GM12878 (cell line): ENCODE data around the gene RPL19. TPM values are rescaled to one million over a fixed set of nuclear protein-coding genes. Genes with fewer than 3 reads are reported as not detected.

Experiments
- ATAC-seq: fragments of 200-7000 bp; cut with Tn5 transposase; 3 replicates; pipeline ENCODE4 v1.9.1; 2020; ENCODE audit warnings: mild to moderate bottlenecking, moderate library complexity
- BruUV-seq: library from RNA; stranded (reverse); fragments of 400-500 nt; replicated peaks from 2 replicates; lab custom pipeline; 2021; lab: Mats Ljungman, UMichigan
- CTCF ChIA-PET: fragments of 300-600 bp; sonication (Branson Sonifier 250); formaldehyde crosslinking; extraction: SDS; loops from one replicate; lab custom pipeline; 2021; ENCODE audit warnings: inconsistent platforms; lab: Yijun Ruan, JAX
- POLR2A ChIA-PET: fragments of 350-600 bp; formaldehyde crosslinking; extraction: SDS; loops from one replicate; lab custom pipeline; 2021; ENCODE audit warnings: inconsistent platforms; lab: Charles Lee
- RAD21 ChIA-PET: fragments of 300-600 bp; sonication (Branson Sonifier 250); formaldehyde crosslinking; loops from one replicate; lab custom pipeline; 2023; ENCODE audit warnings: antibody characterized with exemption; ENCODE audit not compliant: unreplicated experiment; lab: Charles Lee
- SMC1A ChIA-PET: fragments of 300-600 bp; sonication (Branson Sonifier 250); formaldehyde crosslinking; loops from one replicate; lab custom pipeline; 2023; ENCODE audit not compliant: unreplicated experiment, uncharacterized antibody; lab: Charles Lee
- DNase-seq: peaks from one replicate; pipeline ENCODE4 v3.0.0-alpha.2; 2011; ENCODE audit warnings: low read depth, low spot score
- FAIRE-seq: peaks from 3 replicates; lab custom pipeline; 2011; peaks lifted over from hg19 to GRCh38; lab: Jason Lieb, UNC
- H2AFZ ChIP-seq: 2 replicates; pipeline ENCODE4 v1.6.0; 2011; ENCODE audit warnings: low read depth, low read length, control low read depth; ENCODE audit not compliant: control insufficient read depth
- H3K27ac ChIP-seq: 2 replicates; pipeline ENCODE4 v1.5.1; 2011; ENCODE audit warnings: control low read depth; ENCODE audit not compliant: control insufficient read depth, insufficient read depth
- H3K27me3 ChIP-seq, 2 experiments: replicated peaks in 1 of 2; 2 replicates each; pipeline versions ENCODE4 v1.6.0 to v1.6.1; 2011; ENCODE audit warnings: low read length in 1 of 2; ENCODE audit not compliant: control insufficient read depth in 2 of 2, insufficient read depth in 2 of 2
- H3K36me3 ChIP-seq, 2 experiments: 2 replicates each; pipeline ENCODE4 v1.5.1; 2011; ENCODE audit warnings: low read length in 1 of 2; ENCODE audit not compliant: control insufficient read depth in 2 of 2, insufficient read depth in 2 of 2
- H3K4me1 ChIP-seq: 2 replicates; pipeline ENCODE4 v1.6.1; 2011; ENCODE audit warnings: mild to moderate bottlenecking, low read length, moderate library complexity, mixed read lengths; ENCODE audit not compliant: control insufficient read depth, insufficient read depth
- H3K4me2 ChIP-seq: 2 replicates; pipeline ENCODE4 v1.6.0; 2011; ENCODE audit warnings: control low read depth; ENCODE audit not compliant: control insufficient read depth, insufficient read depth
- H3K4me3 ChIP-seq: fragments of 200-600 bp; sonication (generic); 2 replicates; pipeline ENCODE4 v1.5.1; 2016
- H3K79me2 ChIP-seq: 2 replicates; pipeline ENCODE4 v1.6.0; 2011; ENCODE audit warnings: low read length; ENCODE audit not compliant: control insufficient read depth, insufficient read depth
- H3K9ac ChIP-seq: 2 replicates; pipeline ENCODE4 v1.8.0; 2011; ENCODE audit warnings: low read length, control low read depth, mixed read lengths; ENCODE audit not compliant: control insufficient read depth, insufficient read depth
- H3K9me3 ChIP-seq: replicated peaks from 3 replicates; pipeline ENCODE4 v1.5.1; 2011; ENCODE audit warnings: mild to moderate bottlenecking, low read length; ENCODE audit not compliant: control insufficient read depth, insufficient read depth
- H4K20me1 ChIP-seq: 2 replicates; pipeline ENCODE4 v1.6.0; 2011; ENCODE audit not compliant: control insufficient read depth, insufficient read depth
- SUZ12 ChIP-seq: fragments of 200-600 bp; sonication (generic); IDR thresholded peaks from one replicate; pipeline ENCODE4 v1.6.1; 2018; ENCODE audit warnings: antibody characterized with exemption, mild to moderate bottlenecking; ENCODE audit not compliant: unreplicated experiment
- USF1 ChIP-seq: IDR thresholded peaks from 2 replicates; pipeline ENCODE4 v1.6.1; 2011; ENCODE audit warnings: borderline replicate concordance, low read depth, mild to moderate bottlenecking, moderate library complexity, mixed read lengths, low read length; ENCODE audit not compliant: insufficient read depth; ENCODE audit errors: extremely low read length
- WGBS: methylation state at CpG from one replicate; pipeline ENCODE4 v1.1.6; 2016; ENCODE audit warnings: low lambda C conversion rate; ENCODE audit not compliant: insufficient replicate concordance, insufficient coverage; ENCODE audit errors: missing lambda C conversion rate; 5-methylcytosine and 5-hydroxymethylcytosine counted together
- in situ Hi-C: fragments of 300-500 bp; cut with MboI; formaldehyde crosslinking; loops from 9 replicates; pipeline ENCODE4 v1.14.3; 2018; ENCODE audit warnings: mixed read lengths
- intact Hi-C: fragments of 100-400 bp; cut with micrococcal nuclease; formaldehyde crosslinking; loops from one replicate; pipeline ENCODE4 v1.14.2; 2022; ENCODE audit not compliant: unreplicated experiment
- polyA plus RNA-seq, 11 experiments: library from polyadenylated mRNA; depleted of rRNA in 4 of 11; unstranded in 6 of 11; stranded (reverse) in 5 of 11; fragments of >200 nt; fragmentation: Nextera tagmentation in 4 of 11; fragmentation: Illumina TruSeq in 1 of 11; extraction: Ambion mirVana in 4 of 11; extraction: Trizol in 1 of 11; gene quantifications; 1 replicate in 1 of 11; 2 replicates in 10 of 11; pipeline versions ENCODE4 v1.2.1 to v1.2.3, GENCODE V29; 2011 to 2016; ENCODE audit warnings: inconsistent platforms in 2 of 11, missing spikeins in 2 of 11, low read depth in 1 of 11
- total RNA-seq, 4 experiments: library from RNA; depleted of rRNA in 3 of 4; stranded (reverse); fragments of >200 nt in 3 of 4; fragmentation: Illumina TruSeq in 1 of 4; extraction: Trizol in 1 of 4; gene quantifications; 2 replicates each; pipeline versions ENCODE4 v1.2.1 to v1.2.3, GENCODE V29; 2013 to 2021

Gene RPL19
- total and polyA plus RNA-seq, 10 of the 15 experiments (the other 5 are each of a cell fraction or from before 2014, with no cell fraction given): 1,862 to 5,536 (median 3,836) TPM

- no peaks in the 10 kb centered on the region for H4K20me1 ChIP-seq
- peak within 1 kb of the TSS; percentile 87; the same call in 1 of the 2 replicates for H3K4me3 ChIP-seq
- POLR2A ChIA-PET: interaction anchor here (1.1 kb wide), 1 partner anchor 32 kb away, joined by 5 read pairs; no protein-coding TSS in a partner anchor
- intact Hi-C loops: loop anchor here (5.0 kb wide), 3 partner anchors 91 to 354 kb away; partner anchors contain the start of gene PIP4K2B
- WGBS: 10% methylated on average over 23 of the region's 68 CpGs
- ATAC-seq: no peak
- H3K9ac ChIP-seq: no peak within 1 kb of the TSS
- peak within 1 kb of the TSS; percentile 98; the same call in 1 of the 2 replicates for H3K4me2 ChIP-seq
- in situ Hi-C loops: loop anchor here (5.0 to 10.0 kb wide), 2 partner anchors 164 to 397 kb away; partner anchors contain the start of gene PSMB3
- BruUV-seq: no TSS peak
- no peak for DNase-seq
- SMC1A ChIA-PET: interaction anchor here (3.2 to 4.2 kb wide), 3 partner anchors 13 to 167 kb away, joined by 18 to 117 read pairs (median 47); partner anchors contain the start of gene ARL5C
- CTCF ChIA-PET: interaction anchor here (0.8 to 5.9 kb wide), 8 partner anchors 14 to 279 kb away, joined by 3 to 208 read pairs (median 5); partner anchors contain the start of gene ARL5C
- H3K4me1 ChIP-seq: peaks cover 8% of the 10 kb centered on the region
- H3K27me3 ChIP-seq: peaks cover 5 to 13% of the 10 kb centered on the region in 2 experiments
- H3K27ac ChIP-seq: no peak within 1 kb of the TSS
- TF ChIP-seq SUZ12 (peak; percentile 99), USF1 (no peak)
- TF ChIP-seq, all 136 proteins: peak for 1
- Histone ChIP-seq H3K9me3 (no peaks in the 10 kb centered on the region), H2AFZ (no peak within 1 kb of the TSS), H3K79me2 (no peaks in the 10 kb centered on the region), H3K36me3 (no peaks in the 10 kb centered on the region)
- FAIRE-seq: no peak
- RAD21 ChIA-PET: interaction anchor here (0.7 to 3.9 kb wide), 5 partner anchors 12 to 167 kb away, joined by 3 to 142 read pairs (median 10); no protein-coding TSS in a partner anchor
Measured at GRCh38 chr17:39151150-39151942, 48.7 kb upstream of the RPL19 start, which contains the start of gene PLXDC1. TSS of gene PLXDC1 (minus strand) at chr17:39151637. CDS start at chr17:39151437, 200 bp downstream.
